Activated T-cell treated with anti-CD3 and anti-CD28 coated beads for 48 hours (primary cell): ENCODE measurements around the gene FAR2.
"Not testable (repeated sequence)": the region's sequence is repeated elsewhere in the genome, so short reads cannot be mapped to it uniquely, and the experiment has no call there.

ENCODE experiments used
- DNase-seq: peaks from one replicate; pipeline ENCODE4 v3.0.0-alpha.2; 2020; ENCODE audit warnings: low read depth

Gene FAR2

GRCh38 chr12:29148911-29149690 is at the start of gene FAR2:
FAR2 (plus strand) TSS chr12:29149278; CDS start chr12:29270450, 121,172 bp downstream.
- peak; percentile 43 for DNase-seq

- no peak for DNase-seq
These were observed 46.3 kb upstream of the FAR2 start for GRCh38 chr12:29102741-29103140.

GRCh38 chr12:29103539-29103974 is 45.5 kb upstream of the FAR2 start:
- DNase-seq, result peak; percentile 9

GRCh38 chr12:29104516-29104915 is 44.6 kb upstream of the FAR2 start:
- DNase-seq, result no peak

- DNase-seq, result no peak
These were observed 38.3 kb upstream of the FAR2 start for GRCh38 chr12:29110506-29111442.

DNA sequence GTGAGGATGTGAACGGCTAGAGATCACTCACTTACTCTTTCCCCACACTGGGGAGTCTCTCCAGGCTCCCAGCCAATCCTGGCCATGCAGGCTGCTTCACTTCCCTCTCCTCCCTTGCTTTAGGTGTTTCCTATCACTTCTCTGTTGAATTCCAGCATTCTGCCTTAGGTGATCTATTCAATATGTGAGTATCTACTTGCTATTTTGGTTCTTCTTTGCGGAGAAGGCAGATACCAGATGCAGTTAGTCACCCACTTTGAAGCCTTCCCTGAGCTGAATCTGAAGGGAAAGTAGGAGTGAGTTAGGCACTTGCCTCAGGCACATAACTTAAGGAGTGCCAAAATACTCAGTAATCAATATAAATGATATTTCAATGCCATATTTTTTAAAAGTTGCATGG is 36.0 kb upstream of the FAR2 start:
- DNase-seq, result no peak

DNA sequence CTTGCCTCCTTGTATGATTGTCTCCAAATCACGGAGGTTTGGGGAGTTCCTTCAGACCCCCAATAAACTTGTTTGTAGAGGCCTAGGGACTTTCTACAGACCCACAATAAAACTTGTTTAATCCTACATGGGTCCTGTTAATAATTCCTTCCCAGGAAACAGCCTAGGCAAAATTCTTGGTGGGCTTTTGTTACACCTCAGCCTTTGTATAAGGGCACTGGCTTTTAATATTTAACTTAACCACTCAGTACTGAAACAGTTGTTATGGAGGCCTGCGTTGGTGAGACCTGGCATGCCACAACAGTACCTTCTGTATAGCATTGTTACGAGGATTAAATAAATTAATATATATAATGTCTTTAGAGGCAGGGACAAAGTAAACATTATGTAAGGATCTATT is 32.7 kb upstream of the FAR2 start:
- no peak for DNase-seq

GRCh38 chr12:29131539-29131938 is 17.5 kb upstream of the FAR2 start:
- no peak for DNase-seq

DNA sequence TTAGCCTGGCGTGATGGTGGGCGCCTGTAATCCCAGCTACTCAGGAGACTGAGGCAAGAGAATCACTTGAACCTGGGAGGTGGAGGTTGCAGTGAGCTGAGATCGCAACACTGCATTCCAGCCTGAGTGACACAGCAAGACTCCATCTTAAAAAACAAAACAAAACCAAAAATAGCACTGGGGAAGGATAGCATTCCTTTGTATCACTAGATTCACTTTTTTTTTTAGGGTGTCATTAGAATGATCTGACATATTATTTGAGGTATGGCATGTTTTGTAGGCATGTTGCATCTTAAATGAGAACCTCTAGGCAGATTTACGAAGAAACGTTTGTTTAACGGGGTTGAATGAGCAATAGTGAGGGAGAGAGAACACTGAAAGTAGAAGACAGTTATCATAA is 16.8 kb upstream of the FAR2 start:
- no peak for DNase-seq

- no peak for DNase-seq
These were observed 15.9 kb upstream of the FAR2 start for GRCh38 chr12:29133181-29133580.

GRCh38 chr12:29133680-29134079 is 15.4 kb upstream of the FAR2 start:
- no peak for DNase-seq

DNA sequence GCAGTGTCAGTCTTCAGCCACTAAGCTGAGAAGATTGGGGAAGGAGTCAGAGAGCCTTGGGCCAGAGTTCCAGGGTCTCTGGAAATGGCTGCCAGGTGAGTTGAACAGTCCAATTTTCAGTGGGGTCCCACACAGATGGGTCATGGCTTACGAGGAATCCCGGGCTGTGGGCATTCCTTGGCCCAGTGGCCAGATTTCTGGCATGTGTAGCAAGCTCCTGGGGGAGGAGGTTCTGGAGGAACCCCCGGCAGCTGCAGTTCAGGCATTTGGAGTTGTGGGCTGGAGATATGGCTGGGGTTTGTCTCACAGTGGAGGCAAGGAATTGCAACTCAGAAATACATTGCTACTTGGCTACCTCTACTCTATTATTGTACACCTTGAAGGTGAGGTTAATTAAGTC is 10.8 kb upstream of the FAR2 start:
- not testable (repeated sequence) for DNase-seq

DNA sequence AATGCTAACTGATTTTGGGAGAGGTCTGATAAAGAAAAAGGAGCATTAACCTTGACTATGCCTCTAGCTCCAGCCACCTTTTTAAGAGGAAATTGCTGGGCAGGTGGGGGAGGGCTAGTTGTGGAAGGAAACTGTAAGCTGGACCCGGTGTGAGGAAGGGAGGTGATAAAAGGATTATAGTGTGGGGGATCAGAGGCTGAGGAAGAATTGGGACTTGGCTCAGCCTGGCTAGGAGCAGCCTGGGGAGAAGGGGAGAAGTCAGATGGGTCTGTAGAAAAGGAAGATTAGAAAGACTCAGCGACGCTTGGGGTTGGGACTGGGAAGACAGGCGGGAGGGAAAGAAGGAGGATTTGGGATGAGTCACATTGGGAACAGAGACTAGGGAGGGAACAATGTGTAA is 10.2 kb upstream of the FAR2 start:
- DNase-seq, result not testable (repeated sequence)

- DNase-seq, result no peak
These were observed 3.5 kb upstream of the FAR2 start for GRCh38 chr12:29145372-29146170.

DNA sequence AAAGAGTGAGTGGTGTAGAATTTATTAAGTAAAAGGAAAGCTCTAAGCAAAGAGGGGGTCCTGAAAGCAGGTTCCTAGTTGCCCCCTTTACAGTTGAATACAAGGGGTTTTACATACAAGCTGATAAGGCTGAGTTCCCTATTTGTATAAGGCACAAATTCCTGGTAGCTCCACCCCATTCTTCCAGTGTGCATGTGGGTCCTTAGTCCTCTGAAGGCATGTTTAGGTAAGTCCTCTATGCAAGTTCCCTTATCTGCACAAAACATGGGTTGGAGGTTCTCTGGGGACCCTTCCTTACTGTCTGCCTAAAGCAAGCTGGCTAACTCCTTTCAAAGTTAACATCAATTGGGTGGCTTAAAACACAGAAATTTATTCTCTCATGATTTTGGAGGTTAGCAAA is 2.9 kb upstream of the FAR2 start:
- no peak for DNase-seq

DNA sequence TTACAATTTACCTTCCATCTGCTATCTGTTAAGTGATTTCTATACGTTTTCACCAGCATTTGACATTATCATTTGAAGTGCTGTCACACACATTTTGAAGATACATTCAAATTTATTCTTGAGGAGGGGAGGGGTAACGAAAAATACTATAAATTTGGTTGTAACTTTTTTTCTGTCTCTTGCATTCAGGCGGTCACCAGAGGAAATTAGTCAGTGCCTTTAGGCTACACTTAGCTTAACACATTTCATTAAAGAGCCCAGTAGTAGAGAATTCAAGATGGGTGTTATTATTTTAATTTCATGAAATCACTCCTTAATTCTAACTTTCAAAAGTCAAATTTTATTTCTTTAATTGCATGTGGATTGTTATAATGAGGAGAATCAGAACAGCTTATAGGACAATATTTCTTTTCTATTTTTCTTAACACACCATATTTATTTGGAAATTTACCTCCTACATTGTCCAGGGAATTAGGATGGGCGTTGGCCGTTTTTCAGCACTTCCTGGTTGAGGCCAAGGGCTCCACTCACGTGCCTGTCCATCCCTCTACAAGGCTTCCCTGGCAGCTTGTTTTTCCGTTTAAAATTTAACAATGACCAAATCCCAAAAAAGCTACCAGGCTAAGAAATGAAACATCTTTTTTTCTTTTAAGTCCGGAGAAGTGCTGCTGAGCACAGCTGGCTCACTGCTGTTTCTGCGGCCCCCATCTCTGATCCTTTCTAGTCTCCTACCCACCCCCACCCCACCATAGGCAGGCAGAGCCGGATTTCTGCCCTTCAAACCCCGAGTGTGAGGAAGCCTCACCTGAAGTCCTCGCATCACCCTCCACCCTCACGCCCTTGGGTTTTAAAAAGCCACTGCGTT is 1.1 kb upstream of the FAR2 start:
- DNase-seq, result no peak

DNA sequence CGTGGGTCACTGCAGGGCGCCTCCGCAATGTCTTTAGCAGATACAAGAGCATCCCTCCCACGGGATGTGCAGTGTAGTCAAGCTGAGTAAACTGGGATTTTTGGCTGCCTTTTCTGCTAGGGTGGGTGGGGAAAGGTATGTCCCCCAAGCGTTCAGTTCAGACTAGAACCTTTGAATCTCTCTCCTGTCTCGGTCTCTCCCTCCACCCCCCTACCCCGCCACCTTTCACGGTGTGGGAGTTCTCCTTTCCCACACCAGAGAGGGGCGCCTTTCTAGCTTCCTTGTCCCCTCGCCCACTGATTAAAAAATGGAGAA is 525 bp upstream of the FAR2 start:
- DNase-seq, result peak; percentile 1

GRCh38 chr12:29149691-29150281 is 708 bp downstream of the FAR2 start:
- DNase-seq, result peak; percentile 6

GRCh38 chr12:29150462-29150861 is 1.4 kb downstream of the FAR2 start:
- no peak for DNase-seq

DNA sequence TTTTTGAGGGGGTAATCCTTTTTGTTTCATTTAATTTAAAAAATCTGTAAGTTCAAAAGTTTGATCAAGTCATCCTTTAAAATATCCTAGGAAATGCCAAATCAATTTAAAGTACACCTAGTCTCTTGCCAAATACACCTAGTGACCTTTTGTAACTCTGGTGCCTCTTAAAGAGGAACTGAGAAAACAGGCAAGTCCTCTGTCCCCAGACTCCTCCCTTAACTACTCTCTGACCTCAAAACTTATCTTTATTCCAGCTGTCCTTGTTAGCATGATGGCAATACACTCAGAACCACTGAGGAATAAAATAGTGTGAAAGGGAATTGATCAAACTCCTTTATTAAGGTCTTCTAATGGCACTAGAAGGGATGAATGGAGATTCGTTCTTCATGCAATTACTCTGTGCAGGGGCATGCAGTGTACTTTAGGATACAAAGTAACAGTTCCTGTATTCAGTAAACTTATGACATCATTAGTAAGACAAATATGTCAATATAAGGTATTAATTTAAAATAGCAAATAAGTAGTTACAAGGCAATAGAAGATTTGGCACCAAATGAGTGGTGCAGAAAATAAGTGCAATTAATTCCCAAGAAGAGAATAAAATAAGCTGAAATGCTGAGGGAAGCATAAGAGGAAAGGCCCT is 3.3 kb downstream of the FAR2 start:
- no peak for DNase-seq
